Epidermal melanocyte (primary cell): Measurements from ENCODE around the gene SH3TC2.

Experiments used
- DNase-seq: peaks from one replicate; pipeline ENCODE4 v3.0.0; 2011; ENCODE audit warnings: low spot score; ENCODE audit not compliant: insufficient read length

SH3TC2 gene

DNA sequence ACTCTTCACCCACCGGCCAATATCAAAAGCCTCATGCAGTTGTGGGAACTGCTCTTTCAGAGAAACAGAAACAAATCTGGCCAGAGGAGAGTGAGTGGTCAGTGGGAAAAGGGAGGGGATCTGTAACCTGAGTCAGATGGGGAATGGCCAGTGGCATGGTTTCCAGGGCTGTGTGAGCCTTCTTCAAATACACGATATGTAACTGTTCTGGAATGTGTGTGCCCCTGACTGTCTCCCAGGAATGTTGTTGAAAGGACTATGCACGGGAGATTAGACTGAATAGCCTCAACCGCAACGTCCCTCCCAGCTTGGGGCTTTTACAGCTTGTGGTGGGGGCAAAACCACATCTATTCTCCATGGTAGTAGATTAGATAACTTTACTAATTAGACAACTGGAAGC is 60.8 kb downstream of the SH3TC2 start:
- no peak for DNase-seq

DNA sequence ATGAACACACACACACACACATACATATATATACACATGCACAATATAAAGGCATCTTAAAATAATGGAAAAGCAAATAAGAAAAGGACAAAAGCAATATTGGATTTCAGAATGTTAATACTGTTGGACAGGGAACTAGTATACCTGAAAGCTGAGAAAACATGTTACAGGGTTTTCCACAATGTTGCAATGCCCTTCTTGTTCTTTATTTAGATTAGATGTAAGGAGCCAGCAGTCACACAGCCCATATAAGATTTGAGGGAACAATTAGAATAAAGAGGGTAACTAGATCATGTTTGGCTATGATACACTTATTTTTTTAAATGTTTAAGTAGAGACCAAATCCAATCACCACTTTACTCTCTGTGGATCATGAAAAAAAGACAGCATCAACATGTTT is 61.7 kb downstream of the SH3TC2 start:
- DNase-seq = no peak

DNA sequence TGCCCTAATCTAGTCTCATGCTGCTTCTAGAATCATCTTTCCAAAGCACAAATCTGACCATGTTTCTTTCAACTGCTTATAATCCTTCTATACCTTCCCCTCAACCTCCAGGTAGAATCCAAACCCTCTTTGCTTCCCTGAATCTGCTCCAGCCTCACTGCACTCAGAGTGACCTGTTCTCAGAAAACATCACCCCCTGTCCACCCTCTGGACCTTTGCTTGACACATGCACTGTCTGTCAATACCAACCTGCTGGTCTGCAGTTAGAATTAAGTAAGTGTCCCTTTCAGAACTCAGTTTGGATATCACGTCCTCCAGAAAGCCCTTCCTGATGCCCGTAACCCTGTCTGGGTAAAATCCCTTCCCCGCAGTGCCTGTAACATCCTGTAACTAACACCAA is 63.1 kb downstream of the SH3TC2 start:
- DNase-seq = no peak

DNA sequence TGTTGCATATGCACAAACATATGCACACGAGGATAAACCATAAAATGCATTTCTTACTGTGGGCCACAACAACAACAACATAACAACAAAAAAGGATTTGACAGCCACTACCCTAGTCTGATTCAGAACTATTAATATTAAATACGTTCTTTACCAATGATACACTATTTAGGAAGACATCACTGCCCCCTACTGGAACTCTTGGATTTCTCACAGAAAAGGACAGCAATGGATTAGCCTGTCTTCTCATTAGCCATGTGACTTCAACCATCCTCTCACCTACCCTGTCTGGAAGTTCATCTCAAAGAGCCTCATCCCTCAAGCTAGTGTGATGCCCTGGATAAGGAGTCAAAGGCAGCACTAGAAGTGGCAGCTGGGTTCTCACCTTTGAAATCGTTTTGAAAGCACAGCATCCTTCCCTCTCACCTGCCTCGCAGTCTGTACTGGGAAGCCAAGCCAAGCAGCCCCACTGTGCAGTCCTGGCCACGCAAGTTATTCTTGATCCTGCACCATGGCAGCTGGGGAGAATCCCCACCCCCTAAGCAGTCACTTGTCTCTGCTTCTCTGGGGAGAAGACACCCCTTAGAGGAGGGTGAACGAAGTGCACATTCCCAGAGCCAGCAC is 64.6 kb downstream of the SH3TC2 start:
- DNase-seq = no peak

DNA sequence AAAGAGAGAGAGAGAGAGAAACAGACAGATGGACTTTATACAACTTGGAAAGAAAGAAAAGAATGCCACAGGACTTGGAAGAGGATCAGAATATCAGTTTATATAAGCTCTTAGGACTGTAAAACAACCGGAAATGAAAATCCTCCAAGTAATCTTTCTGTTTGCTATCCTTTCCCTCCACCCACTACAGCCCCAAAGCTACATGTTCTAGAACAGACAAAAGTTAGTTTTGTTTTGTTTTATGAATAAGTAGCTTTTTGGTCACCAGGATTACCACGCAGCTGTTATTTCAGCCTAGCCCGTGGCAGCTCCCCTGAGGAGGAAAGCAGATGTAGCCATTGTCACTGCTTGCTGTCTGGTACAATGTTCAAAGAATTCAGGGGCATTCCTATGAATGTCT is 66.6 kb downstream of the SH3TC2 start:
- no peak for DNase-seq

DNA sequence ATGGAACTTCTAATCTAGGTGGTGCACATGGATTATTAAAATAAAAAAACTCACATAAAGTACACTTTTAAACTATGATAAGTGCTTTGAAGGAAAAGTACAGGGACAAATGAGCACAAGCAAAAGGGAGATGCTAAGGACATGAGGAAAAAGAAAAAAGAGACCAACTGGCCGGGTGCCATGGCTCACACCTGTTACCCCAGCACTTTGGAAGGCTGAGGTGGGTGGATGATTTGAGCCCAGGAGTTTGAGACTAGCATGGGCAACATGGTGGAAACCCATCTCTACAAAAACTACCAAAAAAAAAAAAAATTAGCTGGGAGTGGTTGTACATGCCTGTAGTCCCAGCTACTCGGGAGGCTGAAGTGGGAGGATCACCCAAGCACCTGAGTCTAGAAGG is 67.1 kb downstream of the SH3TC2 start:
- no peak for DNase-seq

DNA sequence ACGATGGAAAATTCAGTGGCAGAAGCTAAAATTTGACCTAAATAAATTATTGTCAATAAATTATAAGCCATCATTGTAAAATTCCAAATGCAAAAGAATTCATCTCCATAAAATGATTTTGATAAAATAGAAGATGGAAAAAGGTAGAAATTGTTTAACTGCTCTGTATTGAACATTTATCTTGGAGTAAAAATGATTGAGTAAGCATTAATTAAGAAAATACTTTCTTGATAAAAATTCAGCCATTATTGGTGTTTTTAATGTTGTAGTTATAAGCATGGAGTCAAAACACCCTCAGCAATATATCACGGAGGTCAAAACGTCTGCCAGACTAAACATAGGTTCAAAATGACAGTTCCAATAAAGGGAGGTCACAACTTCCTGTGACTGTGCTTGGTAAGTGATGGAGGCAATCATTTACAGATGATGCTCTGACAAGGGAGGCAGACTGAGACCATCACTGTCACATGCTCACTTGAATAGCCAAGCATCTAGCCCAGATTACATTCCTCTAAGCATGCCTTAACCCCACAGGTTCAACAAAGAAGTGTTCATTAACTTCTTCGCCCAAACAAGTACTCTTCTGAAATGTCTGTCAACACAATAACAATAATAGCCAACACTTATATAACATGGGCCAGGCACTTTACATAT is 69.5 kb downstream of the SH3TC2 start:
- no peak for DNase-seq

DNA sequence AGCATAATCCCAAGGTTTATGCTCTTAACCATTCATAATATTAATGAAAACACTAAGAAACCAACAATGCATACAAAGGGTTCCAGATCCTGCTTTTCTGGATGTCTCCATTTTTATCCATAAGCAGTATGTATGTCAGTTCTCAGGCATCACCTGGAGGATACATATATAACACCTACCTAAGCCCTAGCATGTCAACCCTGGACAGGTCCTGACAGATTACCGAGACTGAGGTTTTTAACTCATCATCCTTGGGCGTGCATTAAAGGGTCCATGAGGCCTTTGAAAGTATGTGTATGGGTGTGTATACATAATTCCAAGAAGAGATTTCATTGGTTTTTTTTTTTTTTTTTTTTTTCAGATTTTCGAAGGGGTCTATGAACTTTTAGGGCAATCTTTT is 70.6 kb downstream of the SH3TC2 start:
- DNase-seq = no peak

DNA sequence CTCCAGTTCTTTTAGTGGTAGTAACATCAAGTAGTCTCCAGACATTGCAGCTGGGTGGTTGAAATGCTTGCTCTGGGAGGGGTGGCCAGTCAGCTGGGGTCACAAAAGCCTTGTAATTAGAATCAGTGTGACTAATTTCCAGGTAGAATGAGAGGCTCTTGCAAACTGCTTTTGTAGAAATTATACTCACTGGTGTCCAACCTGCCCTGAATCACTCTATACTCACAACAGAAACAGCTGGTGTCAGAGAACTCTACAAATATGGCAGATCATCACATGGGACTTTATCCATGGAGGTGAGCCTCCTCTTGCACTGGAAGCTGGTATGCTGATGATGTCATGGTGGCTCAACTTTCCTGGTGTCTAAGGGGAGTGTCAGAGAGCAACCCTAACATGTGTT is 71.3 kb downstream of the SH3TC2 start:
- DNase-seq = no peak

DNA sequence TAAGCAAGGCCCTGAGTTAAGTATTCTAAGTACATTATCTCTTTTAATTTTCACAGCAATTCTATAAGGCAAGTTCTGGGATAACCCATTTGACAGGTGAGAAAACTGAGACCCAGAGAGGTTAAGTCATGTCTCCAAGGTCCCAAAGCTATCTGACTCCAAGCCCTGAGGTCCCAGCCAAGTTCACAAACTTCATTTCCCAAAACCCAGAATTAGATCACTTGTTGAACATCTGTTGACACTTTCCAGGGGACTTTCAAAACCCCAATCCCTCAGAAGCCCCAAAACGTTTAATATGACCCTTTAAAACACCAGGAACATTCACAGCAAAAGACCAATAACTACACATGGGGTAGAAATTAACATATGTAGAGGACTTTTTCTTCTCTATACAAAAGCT is 72.0 kb downstream of the SH3TC2 start:
- DNase-seq = no peak

DNA sequence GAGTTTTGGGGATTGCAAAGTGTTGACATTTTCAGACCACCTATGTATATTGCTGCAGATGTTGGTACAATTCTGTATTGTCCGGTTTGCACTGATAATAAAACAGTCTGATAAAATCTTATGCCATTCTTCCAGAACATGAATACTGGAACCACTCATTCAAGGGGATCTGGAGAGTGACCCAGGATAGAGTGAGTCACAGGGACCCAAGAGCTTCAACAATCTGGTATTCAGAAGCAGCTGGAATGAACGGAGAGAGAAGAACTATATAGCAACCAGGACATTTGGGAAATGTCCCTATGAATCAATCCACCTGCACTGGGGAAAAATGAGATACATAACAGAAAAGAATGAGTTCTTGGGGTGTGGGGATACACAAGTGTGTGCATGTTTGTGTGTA is 73.3 kb downstream of the SH3TC2 start:
- no peak for DNase-seq

DNA sequence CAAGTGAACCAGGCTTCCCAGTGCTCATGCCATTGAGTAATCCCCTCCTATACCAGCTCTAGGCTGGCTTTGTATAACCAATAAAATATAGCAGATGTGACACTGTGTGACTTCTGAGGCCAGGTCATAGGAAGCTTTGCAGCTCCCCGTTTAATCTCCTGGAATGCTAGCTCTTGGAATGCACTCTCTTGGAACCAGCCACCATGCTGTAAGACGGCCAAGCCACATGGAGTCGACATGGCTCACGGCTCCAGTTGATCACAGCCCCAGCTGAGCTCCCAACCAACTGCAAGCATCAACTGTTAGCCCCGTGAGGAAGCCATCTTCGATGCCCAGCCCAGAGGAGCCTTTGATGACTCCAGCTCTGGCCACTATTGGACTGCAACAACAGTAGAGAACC is 74.5 kb downstream of the SH3TC2 start:
- DNase-seq = no peak

DNA sequence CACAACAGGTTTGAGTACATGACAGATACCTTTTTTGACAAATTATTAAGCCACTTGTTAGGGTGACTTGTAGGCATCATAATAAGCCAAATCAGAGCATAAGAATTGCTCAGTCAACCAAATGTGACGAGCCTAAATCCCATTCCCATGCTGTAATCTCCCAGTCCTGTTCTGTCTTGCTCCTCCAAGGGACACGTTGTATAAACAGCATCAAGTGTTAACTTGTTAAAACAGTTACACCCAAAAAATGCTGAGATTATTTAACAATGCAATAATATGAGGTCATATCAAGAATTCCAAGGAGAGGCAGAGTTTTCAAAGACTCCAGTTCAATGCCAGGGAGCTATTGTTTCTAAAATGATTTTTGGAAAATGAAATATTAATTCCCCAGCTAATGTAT is 76.2 kb downstream of the SH3TC2 start:
- no peak for DNase-seq

DNA sequence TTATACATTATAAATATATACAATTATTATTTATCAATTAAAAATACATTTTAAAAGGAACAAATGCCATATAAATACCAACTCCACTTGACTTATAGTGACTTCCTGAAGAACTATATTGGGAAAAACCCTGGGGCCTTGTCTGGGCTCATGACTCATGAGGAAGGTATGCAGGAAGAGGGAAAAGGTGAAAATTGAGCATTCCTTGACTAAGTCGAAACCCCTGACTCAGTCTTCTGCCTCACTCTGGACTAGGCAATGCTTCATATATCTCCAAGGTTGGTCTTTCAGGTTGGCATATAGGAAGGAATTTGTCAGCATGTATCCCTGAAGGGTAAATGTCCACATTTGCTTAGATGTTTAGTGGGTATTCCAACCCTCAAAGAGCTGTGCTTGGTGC is 78.5 kb downstream of the SH3TC2 start:
- no peak for DNase-seq

DNA sequence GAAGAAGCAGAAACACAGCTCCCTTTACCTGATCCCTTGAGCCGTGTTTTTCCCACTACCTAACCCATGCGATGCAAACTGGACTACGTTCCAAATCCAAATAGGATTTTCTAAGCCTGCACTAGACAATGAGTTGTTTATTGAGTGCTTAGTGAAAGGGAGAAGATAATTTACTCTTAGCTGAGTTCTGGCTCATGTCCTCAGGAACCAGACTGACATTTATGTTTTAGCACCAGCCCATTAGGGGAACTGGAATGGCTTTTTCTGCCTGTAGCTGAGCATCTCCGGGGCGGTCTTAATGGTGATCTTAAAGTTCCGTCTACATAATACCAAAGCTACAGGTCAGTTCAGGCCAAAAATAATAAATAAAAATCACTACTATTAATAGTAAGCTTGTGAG is 81.5 kb downstream of the SH3TC2 start:
- DNase-seq = no peak

DNA sequence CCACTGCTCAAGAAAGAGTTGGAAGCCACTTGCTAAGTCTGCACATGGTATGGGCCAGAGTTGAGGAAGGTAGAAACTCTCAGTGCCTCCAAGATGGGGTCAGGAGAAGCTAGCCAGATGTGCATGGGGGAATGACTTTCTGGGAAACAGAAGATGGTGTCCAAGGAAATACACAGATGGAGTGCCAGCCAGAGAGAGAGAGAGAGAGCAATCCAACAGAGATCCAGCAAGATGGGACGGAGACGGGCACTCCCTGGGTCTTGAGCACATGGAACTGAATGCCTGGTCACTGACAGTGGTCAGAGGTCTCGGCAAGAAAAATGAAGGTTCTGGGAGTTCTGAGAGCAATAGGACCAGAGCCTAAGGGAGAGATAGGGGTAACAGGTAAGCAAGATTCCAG is 82.1 kb downstream of the SH3TC2 start:
- no peak for DNase-seq

DNA sequence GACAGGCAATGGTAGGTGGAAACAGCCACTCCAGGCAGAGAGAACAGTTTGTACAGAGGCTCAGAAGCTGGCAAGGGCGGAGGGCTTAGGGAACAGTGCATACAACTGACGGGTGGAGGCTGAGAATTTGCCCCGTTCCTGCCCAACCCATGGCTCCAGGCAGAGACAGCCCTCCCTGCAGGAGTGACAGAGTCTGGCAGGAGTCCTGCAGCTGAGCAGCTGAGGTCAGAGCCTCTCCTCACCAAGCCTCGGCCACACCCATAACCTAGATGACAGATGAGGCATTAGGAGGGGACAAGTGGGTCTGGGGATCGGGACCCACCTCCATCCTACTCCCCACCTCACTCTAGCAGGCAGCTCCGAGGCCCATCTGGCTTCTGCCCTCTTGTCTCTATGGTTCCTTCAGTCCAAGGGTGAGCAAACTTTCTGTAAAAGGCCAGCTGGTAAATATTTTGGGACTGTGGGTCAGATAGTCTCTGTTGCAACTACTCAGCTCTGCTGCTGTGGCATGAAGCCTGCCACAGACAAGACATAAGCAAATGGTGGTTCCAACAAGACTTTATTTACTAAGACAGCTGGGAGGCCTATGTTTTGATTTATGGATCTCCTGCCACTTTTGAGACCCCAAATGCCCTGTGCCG is 83.7 kb downstream of the SH3TC2 start:
- no peak for DNase-seq

DNA sequence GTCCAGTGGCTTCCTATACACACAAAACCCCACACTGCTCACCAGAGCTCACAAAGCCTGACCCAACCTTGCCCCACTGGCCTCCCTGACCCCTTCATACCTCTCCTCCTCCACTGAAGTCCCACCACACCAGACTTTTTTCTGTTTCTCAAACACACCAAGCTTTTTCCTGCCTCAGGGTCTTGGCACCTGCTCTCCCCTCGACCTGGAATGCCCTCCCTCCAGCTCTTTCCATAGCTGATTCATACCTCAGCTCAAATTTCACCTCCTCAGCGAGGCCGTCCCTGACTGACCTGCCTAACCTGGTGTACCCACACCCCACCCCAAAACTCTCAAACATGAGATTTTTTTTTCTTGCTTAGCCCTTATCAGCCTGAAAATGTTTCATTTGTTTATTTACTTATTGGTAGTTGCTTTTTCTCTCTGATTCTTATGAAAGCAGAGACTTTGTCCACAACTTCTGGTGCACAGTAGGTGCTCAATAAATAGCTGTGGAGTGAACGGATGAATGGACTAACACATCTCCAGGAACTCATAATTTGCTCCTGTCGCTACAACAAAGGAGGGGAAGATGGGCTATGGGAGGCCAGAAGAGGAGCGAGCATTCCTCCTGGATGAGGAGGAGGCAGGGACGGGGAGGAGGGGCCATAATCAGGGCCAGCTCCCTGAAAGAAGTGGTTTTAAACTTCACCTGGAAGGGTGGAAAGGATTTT is 84.3 kb downstream of the SH3TC2 start:
- DNase-seq = no peak

DNA sequence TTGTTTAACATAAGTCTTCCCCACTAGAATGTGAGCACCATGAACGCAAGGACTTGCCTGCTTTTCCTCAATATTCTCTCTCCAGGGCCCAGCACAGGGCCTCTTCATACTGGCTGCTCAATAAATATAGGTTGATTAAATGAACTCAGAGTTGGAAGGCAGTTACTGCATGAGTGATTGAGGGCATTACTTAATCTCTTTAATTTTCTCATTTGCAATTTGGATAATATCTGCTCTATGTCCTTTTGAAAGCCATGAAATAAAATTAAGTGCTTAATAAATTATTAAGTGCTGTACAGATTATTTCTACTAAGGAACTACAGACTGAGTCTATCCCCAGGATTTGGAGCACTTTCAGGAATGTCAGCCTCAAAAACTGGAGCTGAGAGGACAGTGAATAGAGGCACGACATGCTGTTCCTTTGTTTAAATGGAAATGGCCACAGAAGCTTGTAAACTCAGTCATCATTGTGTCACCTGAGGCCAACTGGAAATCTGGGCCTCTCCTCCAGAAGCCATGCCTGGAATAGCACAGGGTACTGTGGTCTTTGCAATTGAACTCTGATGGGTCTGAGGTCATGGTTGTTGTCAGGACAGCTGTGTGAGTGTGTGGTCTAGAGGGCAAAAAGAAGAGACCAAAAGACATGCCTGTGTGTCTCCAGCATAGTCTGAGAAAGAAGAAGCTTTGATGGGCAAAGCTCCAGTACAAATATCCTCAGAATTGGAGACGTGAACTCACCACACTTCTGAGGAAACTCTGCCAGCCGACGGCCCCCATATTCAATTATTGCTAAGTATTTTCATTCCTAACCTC is 86.1 kb downstream of the SH3TC2 start:
- peak; percentile 53 for DNase-seq

DNA sequence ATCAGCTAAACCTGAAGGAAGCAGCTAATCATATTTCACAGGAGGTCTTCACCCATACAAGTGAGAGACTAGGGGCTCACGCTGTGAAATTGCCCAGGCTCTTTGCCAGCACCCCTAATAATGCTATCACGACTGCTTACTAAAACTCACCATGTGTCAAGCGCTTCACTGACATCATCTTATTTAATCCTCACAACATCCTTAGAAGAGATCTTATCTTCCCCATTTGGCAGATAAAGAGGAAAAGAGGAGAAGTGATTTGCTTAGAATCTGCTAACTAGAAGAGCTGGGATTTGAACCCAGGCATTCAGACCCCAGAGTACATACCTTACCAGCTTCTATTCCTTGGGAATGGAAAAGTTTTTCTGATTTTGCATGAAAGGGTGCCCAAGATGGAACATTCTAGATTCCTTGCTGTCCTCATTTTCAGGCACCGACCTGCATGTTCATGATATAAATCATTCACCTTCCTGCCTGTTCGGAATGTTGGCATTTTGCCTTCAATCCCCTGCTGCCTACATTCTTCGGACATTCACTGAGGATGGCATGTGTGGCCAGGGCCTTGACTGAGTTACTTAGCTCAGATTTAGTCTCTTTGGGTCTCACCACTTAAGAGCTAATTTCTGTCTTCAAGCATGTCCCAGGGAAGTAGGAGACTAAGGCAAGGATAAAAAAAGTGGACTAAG is 88.1 kb downstream of the SH3TC2 start:
- DNase-seq = no peak

DNA sequence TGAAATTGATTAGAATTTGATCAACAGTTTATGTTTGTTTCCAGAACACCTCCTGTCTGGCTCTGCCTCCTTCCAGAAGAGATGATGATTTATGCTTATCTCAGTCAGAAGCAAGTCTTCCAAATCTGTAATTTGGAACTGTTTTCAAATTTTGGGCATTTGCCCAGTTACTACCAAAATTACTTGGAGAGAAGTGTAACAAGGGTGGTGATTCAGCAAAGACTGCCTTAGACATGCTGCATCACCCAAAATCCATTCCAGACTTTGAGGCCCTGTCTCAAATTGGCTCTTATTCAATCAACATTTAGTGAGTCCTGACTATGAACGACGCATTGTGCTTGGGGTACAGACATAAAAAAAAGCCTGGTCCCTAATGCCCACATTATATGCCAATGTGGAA is 89.4 kb downstream of the SH3TC2 start:
- DNase-seq = no peak
